Neural progenitor cell (in vitro differentiated cells): ENCODE measurements around the gene WNT6.

Source experiments
- CTCF ChIP-seq: fragments of 200-600 bp; sonication (generic); IDR thresholded peaks from 2 replicates; pipeline ENCODE4 v1.5.1; 2017; ENCODE audit warnings: antibody characterized with exemption, mild to moderate bottlenecking
- EZH2 ChIP-seq: fragments of 200-600 bp; sonication (generic); IDR thresholded peaks from 2 replicates; pipeline ENCODE4 v1.6.1; 2017; ENCODE audit warnings: antibody characterized with exemption, mild to moderate bottlenecking, moderate library complexity
- EZH2phosphoT487 ChIP-seq: fragments of 200-600 bp; sonication (generic); IDR thresholded peaks from 2 replicates; pipeline ENCODE4 v1.6.1; 2017; ENCODE audit warnings: antibody characterized with exemption

GRCh38 chr2:218879776-218880101 lies 20.1 kb downstream of the WNT6 start:
- TF ChIP-seq CTCF (no peak), EZH2 (no peak), EZH2phosphoT487 (no peak)
